ENCODE data around the gene CCDC12.

Gene CCDC12

DNA sequence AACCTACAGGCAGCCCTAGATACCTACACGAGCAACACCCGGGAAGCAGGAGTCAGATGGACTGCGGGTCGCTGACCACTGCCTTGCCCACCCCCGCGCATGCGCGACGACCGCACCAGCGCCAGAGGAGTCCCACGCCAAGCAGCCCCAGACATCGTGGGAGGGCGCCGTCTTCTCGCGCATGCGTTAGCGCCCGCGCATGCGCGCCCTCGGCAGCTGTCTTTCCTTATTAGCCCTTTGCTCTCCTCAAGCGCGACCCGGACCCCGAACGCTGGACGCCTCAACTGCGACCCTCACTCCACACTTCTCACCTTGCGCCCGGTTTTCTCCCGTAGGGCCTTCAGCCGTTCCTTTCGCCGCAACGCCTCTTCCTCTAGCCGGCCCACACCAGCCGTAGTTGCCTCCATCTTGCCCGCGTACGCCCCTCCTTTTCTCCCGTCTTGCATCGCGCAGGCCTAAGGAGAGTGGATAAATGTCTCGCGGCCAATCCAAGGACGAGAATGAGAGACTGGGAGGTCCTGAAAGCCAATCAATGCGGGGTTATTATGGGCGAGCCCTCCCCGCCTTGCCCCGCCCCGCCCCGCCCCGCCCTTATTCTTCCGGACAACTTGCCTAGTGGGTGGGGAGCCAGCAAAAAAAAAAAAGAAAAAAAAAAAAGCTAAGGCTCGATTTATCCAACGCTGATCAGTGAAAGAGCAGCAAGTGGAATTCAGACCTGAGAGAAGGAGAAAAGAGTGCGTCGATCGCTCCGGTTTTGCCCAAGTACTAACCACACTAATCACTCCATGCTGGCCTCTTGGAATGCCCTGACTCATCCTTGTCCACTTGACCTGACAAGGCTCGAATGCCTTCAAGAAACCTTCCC is at the start of gene CCDC12:
Gene CCDC12 (minus strand): TSS at position 420 of the 865 bp plus-strand sequence. CDS start 13 bp downstream, at position 407.
- peak; percentile 94 to 97 (median 96) for DNase-seq

DNA sequence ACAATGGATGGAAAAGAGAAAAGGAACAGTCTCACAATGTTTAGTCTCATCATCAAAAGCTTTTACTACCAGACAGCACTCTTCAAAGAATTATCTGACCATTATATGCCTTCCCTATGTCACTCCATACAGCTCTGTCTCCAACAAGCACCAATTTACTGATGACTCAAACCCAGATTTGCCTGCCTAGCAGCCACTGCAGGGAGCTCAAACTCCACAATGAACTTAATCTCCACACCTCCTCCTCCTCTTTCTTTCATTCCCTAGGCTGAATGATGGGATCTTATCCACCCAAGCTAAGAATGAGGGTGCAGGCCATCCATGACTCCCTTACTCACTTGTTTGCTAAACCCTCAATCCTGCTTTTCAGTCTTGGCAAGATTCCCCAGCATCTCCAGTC is 48.4 kb upstream of the CCDC12 start:
- no peak for DNase-seq

- DNase-seq, result no peak
Observed at GRCh38 chr3:47022641-47023071, 46.1 kb upstream of the CCDC12 start.

DNA sequence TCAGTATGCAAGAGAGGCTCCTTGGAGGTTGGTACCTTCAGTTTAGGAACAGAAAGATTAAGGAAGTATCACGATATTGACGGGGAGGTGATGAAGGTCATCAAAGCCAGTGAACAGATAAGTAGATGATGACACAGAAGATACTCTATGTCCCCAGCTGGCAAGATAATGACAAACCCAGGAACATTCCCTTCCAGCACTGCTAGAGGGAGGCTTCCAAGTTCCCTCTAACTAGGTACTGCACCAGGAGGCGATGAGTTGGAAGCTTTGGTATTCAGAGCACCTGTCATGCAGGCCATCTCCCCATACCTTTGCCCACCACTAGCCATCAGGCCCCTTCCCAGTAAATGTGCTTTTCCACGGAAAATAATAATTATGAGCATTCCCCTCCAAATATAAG is 43.8 kb upstream of the CCDC12 start:
- no peak for DNase-seq

DNA sequence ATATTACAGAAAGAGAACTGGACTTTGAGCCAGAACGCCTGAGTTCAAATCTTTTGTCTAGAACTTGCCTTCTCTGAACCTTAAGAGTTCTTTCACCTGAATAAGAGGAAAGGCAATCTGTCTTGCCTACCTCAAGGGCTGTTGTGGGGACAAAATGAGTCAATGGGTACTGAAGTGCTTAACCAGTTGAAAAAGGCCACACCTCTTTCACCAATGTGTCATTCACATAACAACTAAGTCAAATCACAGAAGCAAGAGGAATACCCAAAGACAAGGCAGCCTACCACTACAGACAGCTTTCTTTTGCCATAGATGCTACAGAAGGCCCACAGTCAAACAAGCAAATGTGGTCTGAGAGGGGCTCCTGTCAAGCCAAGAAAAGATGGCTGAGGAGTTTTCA is 42.7 kb upstream of the CCDC12 start:
- no peak for DNase-seq

GRCh38 chr3:47018269-47018611 is 41.7 kb upstream of the CCDC12 start:
- DNase-seq, result no peak

- DNase-seq, result no peak
Observed at GRCh38 chr3:47017504-47018268, 41.1 kb upstream of the CCDC12 start.

DNA sequence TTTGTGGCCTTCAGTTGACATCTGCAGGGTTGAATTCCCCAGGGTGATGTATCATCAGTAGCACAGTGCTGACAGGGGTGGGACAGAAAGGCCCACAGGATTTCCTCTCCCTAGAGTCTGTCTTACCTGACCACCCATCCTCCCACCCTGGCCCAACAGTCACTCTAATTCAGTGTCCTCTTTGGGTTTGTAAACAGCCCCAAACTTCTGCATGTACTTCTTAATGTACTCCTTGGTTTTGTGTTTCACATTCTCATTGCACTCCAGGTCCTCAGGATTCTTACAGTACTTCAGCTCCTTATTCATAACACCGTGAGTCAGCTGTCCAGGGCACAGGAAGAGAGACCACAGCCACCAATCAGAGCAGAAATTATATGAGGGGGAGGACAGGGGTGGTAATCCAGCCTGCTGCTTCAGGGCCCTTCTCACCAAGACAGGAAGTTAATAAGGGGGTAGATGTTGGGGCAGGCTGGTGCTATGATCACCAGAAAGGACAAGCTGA is 40.4 kb upstream of the CCDC12 start:
- no peak for DNase-seq

DNA sequence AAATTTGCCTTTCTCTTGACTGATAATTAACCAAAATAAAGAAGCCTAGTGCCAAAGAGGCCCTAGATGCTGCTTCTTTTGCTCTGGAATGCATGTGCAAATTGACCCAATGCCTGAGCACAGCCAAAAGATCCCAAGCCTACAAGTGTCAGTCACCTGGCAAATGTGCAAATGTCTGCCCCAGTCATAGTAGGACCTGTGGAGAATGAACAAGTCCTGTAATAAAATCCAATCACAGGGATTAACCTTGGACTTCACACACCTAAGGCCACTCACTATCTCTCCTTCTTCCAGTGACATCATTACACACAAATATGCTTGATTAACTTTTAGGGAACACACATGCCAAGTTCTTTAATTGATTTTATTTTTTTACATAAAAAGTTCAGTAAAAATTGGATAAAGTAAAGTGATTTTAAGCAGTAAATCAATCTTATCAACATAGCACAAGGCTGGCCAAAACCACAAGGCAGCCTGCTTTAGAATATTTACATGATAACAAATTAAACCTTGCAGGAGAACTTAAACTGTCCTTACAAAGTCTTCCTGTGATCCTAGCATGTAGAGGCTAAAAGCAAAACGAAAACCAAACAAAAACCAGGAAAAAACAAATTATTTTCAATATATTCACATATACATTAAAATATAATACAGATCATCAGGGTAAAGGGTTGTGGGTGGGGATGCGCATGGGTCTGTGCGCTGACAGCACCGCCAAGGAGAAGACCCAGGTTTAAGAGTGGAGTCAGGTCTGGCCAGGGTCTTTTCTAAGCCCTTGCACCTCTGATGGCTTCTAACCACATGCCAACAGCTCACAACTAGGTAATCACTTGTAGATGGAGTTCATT is 39.8 kb upstream of the CCDC12 start:
- no peak for DNase-seq

- no peak for DNase-seq
Observed at GRCh38 chr3:47015151-47015550, 38.6 kb upstream of the CCDC12 start.

GRCh38 chr3:47014036-47014435 is 37.5 kb upstream of the CCDC12 start:
- DNase-seq, result no peak

DNA sequence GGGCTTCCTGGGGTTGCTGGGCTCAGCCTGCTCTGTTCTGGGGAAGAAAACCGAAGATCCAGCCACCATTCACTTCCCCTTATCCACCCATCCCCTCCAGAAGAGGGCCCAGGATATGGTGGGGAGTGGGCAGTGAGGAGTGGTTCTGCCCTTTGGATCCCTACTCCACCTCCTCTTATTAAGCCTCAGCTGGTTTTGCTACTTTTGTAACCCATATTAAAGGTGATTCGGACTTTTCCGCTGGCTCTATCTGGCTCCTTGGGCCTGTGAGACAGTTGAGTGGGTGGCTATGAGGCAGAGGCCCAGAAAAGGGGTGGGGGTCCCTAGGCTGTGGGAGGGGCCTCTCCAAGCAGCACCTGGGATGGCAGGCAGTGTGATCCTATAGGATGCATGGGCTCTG is 36.7 kb upstream of the CCDC12 start:
- no peak for DNase-seq

DNA sequence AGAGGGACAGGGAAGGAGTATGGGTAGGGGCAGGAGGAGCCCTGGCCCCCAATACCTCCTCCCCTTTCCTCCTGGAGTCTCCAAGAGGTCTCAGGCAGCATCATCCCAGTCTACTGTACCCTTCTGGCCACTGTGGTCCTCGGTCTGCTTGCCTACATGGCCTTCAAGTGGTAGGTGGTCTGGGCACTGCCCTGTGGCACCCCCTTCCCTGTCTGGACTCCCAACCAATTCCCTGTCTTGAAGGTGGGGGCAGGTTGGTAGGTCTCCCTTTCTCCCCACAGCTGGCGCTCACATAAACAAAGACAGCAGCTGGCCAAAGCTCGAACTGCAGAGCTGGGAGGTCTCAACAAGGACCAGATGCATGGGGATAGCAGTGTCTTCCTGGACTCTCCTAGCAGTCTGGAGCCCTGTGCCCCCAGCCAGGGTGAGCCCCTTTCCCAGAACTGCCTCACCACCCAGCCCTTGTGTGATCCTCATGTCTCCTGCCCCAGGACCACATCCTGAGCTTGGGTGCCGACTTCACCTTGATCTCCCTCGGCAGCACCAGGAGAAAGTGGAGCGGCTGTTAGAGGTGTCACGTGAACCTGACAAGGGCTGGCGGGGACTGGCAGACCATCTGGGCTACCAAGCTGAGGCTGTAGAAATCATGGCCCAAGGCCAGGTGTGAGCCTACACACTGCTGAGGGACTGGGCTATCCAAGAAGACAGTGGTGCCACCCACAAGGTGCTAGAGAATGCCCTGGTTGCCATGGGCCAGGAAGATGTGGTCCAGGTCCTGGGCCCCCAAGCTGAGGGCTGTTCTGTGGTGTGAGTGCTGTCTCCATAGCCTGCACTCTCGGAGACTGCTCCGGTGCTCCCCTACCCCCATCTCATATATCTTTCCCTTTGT is 36.0 kb upstream of the CCDC12 start:
- DNase-seq, result no peak

DNA sequence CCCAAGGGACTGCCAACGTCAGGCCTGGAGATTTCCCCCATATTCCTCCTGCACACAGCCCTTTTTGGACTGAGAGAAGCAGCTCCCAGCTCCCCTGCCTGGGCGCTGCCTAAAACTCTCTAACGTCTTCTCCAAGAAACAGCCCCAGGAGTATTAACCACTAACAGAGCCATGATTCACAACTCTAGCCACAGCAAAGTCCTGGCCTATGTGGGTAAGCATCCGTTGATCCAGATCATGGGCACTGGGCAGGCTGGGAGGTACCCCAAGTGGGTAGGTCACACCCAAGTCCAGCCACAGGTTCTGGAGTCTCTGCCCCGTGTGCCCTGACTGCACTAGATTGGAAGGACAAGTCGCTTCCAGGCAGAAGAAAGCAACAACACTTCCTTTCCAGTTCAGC is 34.8 kb upstream of the CCDC12 start:
- DNase-seq, result no peak

GRCh38 chr3:47010910-47011309 is 34.4 kb upstream of the CCDC12 start:
- DNase-seq, result no peak

- no peak for DNase-seq
Observed at GRCh38 chr3:47010111-47010712, 33.7 kb upstream of the CCDC12 start.

- DNase-seq, result peak; percentile 59 to 83 (median 68)
Observed at GRCh38 chr3:47009225-47010110, 32.9 kb upstream of the CCDC12 start.

GRCh38 chr3:47008851-47009224 is 32.3 kb upstream of the CCDC12 start:
- no peak for DNase-seq

GRCh38 chr3:47008234-47008796 is 31.8 kb upstream of the CCDC12 start:
- DNase-seq, result no peak

Data from stimulated activated naive CD4-positive, alpha-beta T cell (primary cell).